Activated T-helper 2 cell treated with anti-CD3 and anti-CD28 coated beads, Interferon-gamma antibody, Interleukin-2, Interleukin-4, amounts not matched to agents 10 μg/mL and 5 μg/mL and 100 μg/mL, durations not matched to agents 14 hours and 24 hours and 36 hours (primary cell): ENCODE results near the gene CMTM6. TPM values are rescaled to one million over a fixed set of nuclear protein-coding genes. Genes with fewer than 3 reads are reported as not detected.
A peak's percentile ranks its signal among the peaks of the same experiment; 100 is the strongest.
"Not testable (repeated sequence)": the region's sequence is repeated elsewhere in the genome, so short reads cannot be mapped to it uniquely, and the experiment has no call there.

ENCODE experiments used
- DNase-seq: peaks from one replicate; pipeline ENCODE4 v3.0.0; 2021; ENCODE audit warnings: low spot score
- H3K27ac Mint-ChIP-seq: one replicate; pipeline ENCODE4 v1.8.0; 2021; ENCODE audit warnings: mixed read lengths
- H3K27me3 Mint-ChIP-seq: one replicate; pipeline ENCODE4 v1.8.0; 2021; ENCODE audit warnings: low read depth, mixed read lengths
- H3K36me3 Mint-ChIP-seq: one replicate; pipeline ENCODE4 v1.8.0; 2021; ENCODE audit warnings: low read depth, mixed read lengths
- H3K4me1 Mint-ChIP-seq: one replicate; pipeline ENCODE4 v1.8.0; 2021; ENCODE audit warnings: low read depth, mixed read lengths
- H3K4me3 Mint-ChIP-seq: one replicate; pipeline ENCODE4 v1.8.0; 2021; ENCODE audit warnings: low read depth, mild to moderate bottlenecking, moderate library complexity, mixed read lengths
- H3K9me3 Mint-ChIP-seq: one replicate; pipeline ENCODE4 v1.8.0; 2021; ENCODE audit warnings: mixed read lengths
- intact Hi-C: fragments of 100-400 bp; cut with micrococcal nuclease; formaldehyde crosslinking; loops from one replicate; pipeline ENCODE4 v1.15.1; 2023
- total RNA-seq: library from RNA; stranded (reverse); gene quantifications from 2 replicates; pipeline ENCODE4 v1.2.3, GENCODE V29; 2022

Gene CMTM6
- total RNA-seq, 1 donor from 2014 or later, result 107 TPM

GRCh38 chr3:32449691-32450090 lies 53.0 kb downstream of the CMTM6 start:
- H3K4me3 Mint-ChIP-seq, result no peak overlapping the region
- no peak for DNase-seq
- intact Hi-C loops, result no loop called here
- no peaks in the 10 kb centered on the region for H3K27me3 Mint-ChIP-seq
- H3K36me3 Mint-ChIP-seq, result peaks cover 66% of the 10 kb centered on the region
- no peaks in the 10 kb centered on the region for H3K9me3 Mint-ChIP-seq
- H3K4me1 Mint-ChIP-seq, result peaks cover 29% of the 10 kb centered on the region
- no peak overlapping the region for H3K27ac Mint-ChIP-seq

- H3K36me3 Mint-ChIP-seq, result peaks cover 66% of the 10 kb centered on the region
- peaks cover 32% of the 10 kb centered on the region for H3K4me1 Mint-ChIP-seq
- H3K27me3 Mint-ChIP-seq, result no peaks in the 10 kb centered on the region
- H3K4me3 Mint-ChIP-seq, result no peak overlapping the region
- no peaks in the 10 kb centered on the region for H3K9me3 Mint-ChIP-seq
- H3K27ac Mint-ChIP-seq, result no peak overlapping the region
- DNase-seq, result no peak
- intact Hi-C loops, result no loop called here
These were observed 53.8 kb downstream of the CMTM6 start for GRCh38 chr3:32448686-32449474.

- DNase-seq, result no peak
- Mint-ChIP-seq H3K27ac (peak overlapping the region; percentile 20), H3K4me3 (no peak overlapping the region), H3K27me3 (no peaks in the 10 kb centered on the region), H3K36me3 (peaks cover 69% of the 10 kb centered on the region), H3K4me1 (peaks cover 41% of the 10 kb centered on the region), H3K9me3 (no peaks in the 10 kb centered on the region)
- intact Hi-C loops, result no loop called here
These were observed 54.7 kb downstream of the CMTM6 start for GRCh38 chr3:32447865-32448400.

- no peaks in the 10 kb centered on the region for H3K27me3 Mint-ChIP-seq
- peak overlapping the region; percentile 1 for H3K4me3 Mint-ChIP-seq
- peaks cover 65% of the 10 kb centered on the region for H3K36me3 Mint-ChIP-seq
- DNase-seq, result no peak
- peak overlapping the region; percentile 74 for H3K27ac Mint-ChIP-seq
- intact Hi-C loops, result loop anchor here (1.0 kb wide), 1 partner anchor 10 kb away; no protein-coding TSS in a partner anchor
- no peaks in the 10 kb centered on the region for H3K9me3 Mint-ChIP-seq
- peaks cover 62% of the 10 kb centered on the region for H3K4me1 Mint-ChIP-seq
These were observed 59.2 kb downstream of the CMTM6 start for GRCh38 chr3:32443478-32443877.

GRCh38 chr3:32442766-32443165 lies 59.9 kb downstream of the CMTM6 start:
- no peak for DNase-seq
- no peak overlapping the region for H3K4me3 Mint-ChIP-seq
- H3K36me3 Mint-ChIP-seq, result peaks cover 62% of the 10 kb centered on the region
- intact Hi-C loops, result loop anchor here (1.0 kb wide), 1 partner anchor 9 kb away; no protein-coding TSS in a partner anchor
- H3K4me1 Mint-ChIP-seq, result peaks cover 62% of the 10 kb centered on the region
- H3K27ac Mint-ChIP-seq, result no peak overlapping the region
- H3K27me3 Mint-ChIP-seq, result no peaks in the 10 kb centered on the region
- no peaks in the 10 kb centered on the region for H3K9me3 Mint-ChIP-seq

- Mint-ChIP-seq H3K27ac (no peak overlapping the region), H3K4me1 (peaks cover 59% of the 10 kb centered on the region), H3K4me3 (no peak overlapping the region), H3K27me3 (no peaks in the 10 kb centered on the region), H3K36me3 (peaks cover 42% of the 10 kb centered on the region), H3K9me3 (no peaks in the 10 kb centered on the region)
- intact Hi-C loops, result no loop called here
- no peak for DNase-seq
These were observed 61.9 kb downstream of the CMTM6 start for GRCh38 chr3:32440611-32441350.

GRCh38 chr3:32439421-32439820 lies 63.2 kb downstream of the CMTM6 start:
- not testable (repeated sequence) for H3K9me3 Mint-ChIP-seq, DNase-seq, H3K4me3 Mint-ChIP-seq, H3K27me3 Mint-ChIP-seq
- Mint-ChIP-seq H3K4me1 (peaks cover 60% of the 10 kb centered on the region), H3K36me3 (peaks cover 33% of the 10 kb centered on the region), H3K27ac (peak overlapping the region; percentile 88)
- intact Hi-C loops, result loop anchor here (10.0 kb wide), 1 partner anchor 135 kb away; the partner anchor contains the start of gene DYNC1LI1

GRCh38 chr3:32438596-32439344 lies 63.9 kb downstream of the CMTM6 start:
- no peak overlapping the region for H3K4me3 Mint-ChIP-seq
- H3K27me3 Mint-ChIP-seq, result no peaks in the 10 kb centered on the region
- DNase-seq, result no peak
- no peaks in the 10 kb centered on the region for H3K9me3 Mint-ChIP-seq
- peaks cover 28% of the 10 kb centered on the region for H3K36me3 Mint-ChIP-seq
- peak overlapping the region; percentile 88 for H3K27ac Mint-ChIP-seq
- intact Hi-C loops, result loop anchor here (10.0 kb wide), 1 partner anchor 136 kb away; the partner anchor contains the start of gene DYNC1LI1
- peaks cover 55% of the 10 kb centered on the region for H3K4me1 Mint-ChIP-seq

- no peak overlapping the region for H3K4me3 Mint-ChIP-seq
- no peaks in the 10 kb centered on the region for H3K9me3 Mint-ChIP-seq
- DNase-seq, result no peak
- H3K4me1 Mint-ChIP-seq, result peaks cover 55% of the 10 kb centered on the region
- H3K36me3 Mint-ChIP-seq, result peaks cover 21% of the 10 kb centered on the region
- peak overlapping the region; percentile 88 for H3K27ac Mint-ChIP-seq
- no peaks in the 10 kb centered on the region for H3K27me3 Mint-ChIP-seq
- intact Hi-C loops, result loop anchor here (10.0 kb wide), 1 partner anchor 137 kb away; the partner anchor contains the start of gene DYNC1LI1
These were observed 64.8 kb downstream of the CMTM6 start for GRCh38 chr3:32437896-32438295.

GRCh38 chr3:32436816-32437189 lies 65.8 kb downstream of the CMTM6 start:
- H3K9me3 Mint-ChIP-seq, result no peaks in the 10 kb centered on the region
- intact Hi-C loops, result loop anchor here (10.0 kb wide), 1 partner anchor 138 kb away; the partner anchor contains the start of gene DYNC1LI1

GRCh38 chr3:32435911-32436815 lies 66.5 kb downstream of the CMTM6 start:
- H3K4me1 Mint-ChIP-seq, result peaks cover 58% of the 10 kb centered on the region
- no peaks in the 10 kb centered on the region for H3K27me3 Mint-ChIP-seq
- H3K36me3 Mint-ChIP-seq, result peaks cover 9% of the 10 kb centered on the region
- no peak overlapping the region for H3K4me3 Mint-ChIP-seq
- H3K9me3 Mint-ChIP-seq, result no peaks in the 10 kb centered on the region
- peak; percentile 6 for DNase-seq
- intact Hi-C loops, result loop anchor here (10.0 kb wide), 1 partner anchor 139 kb away; the partner anchor contains the start of gene DYNC1LI1
- H3K27ac Mint-ChIP-seq, result peak overlapping the region; percentile 77

More at GRCh38 chr3:32436816-32437189, 65.8 kb downstream of the CMTM6 start:
- no peak for DNase-seq
- H3K36me3 Mint-ChIP-seq, result peaks cover 14% of the 10 kb centered on the region
- peaks cover 57% of the 10 kb centered on the region for H3K4me1 Mint-ChIP-seq
- no peaks in the 10 kb centered on the region for H3K27me3 Mint-ChIP-seq
- H3K27ac Mint-ChIP-seq, result peak overlapping the region; percentile 75
- H3K4me3 Mint-ChIP-seq, result no peak overlapping the region
